ENCODE measurements around the gene ADAMTS16. TPM values are rescaled to one million over a fixed set of nuclear protein-coding genes. Genes with fewer than 3 reads are reported as not detected.

Gene ADAMTS16
- total and polyA plus RNA-seq, 9 of the 15 experiments (the other 6 are each of a cell fraction or from before 2014, with no cell fraction given) = not detected

DNA sequence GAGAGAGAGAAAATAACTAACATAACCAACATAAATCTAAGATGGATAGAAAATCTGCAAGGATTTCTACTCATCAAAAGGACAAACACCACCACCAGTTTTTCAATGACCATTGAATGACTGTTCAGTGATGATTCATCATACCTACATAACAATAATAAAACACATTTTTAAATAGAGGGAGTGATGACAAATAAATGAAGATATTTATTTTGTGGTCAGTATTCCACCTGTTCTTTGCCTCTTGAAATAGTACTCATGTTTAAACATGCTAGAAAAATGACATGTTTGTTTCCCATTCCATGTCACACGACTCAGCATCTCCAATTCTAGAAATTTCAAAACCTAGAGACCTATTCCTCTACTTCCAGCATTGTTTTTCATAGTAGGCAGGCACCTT is 34.6 kb upstream of the ADAMTS16 start (continued):
- TF ChIP-seq, protein P1, sequence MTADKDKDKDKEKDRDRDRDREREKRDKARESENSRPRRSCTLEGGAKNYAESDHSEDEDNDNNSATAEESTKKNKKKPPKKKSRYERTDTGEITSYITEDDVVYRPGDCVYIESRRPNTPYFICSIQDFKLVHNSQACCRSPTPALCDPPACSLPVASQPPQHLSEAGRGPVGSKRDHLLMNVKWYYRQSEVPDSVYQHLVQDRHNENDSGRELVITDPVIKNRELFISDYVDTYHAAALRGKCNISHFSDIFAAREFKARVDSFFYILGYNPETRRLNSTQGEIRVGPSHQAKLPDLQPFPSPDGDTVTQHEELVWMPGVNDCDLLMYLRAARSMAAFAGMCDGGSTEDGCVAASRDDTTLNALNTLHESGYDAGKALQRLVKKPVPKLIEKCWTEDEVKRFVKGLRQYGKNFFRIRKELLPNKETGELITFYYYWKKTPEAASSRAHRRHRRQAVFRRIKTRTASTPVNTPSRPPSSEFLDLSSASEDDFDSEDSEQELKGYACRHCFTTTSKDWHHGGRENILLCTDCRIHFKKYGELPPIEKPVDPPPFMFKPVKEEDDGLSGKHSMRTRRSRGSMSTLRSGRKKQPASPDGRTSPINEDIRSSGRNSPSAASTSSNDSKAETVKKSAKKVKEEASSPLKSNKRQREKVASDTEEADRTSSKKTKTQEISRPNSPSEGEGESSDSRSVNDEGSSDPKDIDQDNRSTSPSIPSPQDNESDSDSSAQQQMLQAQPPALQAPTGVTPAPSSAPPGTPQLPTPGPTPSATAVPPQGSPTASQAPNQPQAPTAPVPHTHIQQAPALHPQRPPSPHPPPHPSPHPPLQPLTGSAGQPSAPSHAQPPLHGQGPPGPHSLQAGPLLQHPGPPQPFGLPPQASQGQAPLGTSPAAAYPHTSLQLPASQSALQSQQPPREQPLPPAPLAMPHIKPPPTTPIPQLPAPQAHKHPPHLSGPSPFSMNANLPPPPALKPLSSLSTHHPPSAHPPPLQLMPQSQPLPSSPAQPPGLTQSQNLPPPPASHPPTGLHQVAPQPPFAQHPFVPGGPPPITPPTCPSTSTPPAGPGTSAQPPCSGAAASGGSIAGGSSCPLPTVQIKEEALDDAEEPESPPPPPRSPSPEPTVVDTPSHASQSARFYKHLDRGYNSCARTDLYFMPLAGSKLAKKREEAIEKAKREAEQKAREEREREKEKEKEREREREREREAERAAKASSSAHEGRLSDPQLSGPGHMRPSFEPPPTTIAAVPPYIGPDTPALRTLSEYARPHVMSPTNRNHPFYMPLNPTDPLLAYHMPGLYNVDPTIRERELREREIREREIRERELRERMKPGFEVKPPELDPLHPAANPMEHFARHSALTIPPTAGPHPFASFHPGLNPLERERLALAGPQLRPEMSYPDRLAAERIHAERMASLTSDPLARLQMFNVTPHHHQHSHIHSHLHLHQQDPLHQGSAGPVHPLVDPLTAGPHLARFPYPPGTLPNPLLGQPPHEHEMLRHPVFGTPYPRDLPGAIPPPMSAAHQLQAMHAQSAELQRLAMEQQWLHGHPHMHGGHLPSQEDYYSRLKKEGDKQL (CRISPR knock-in tag; IDR thresholded peaks at IDR 0.05; ENCODE audit: borderline replicate concordance) = no peak
- no peak for TF ChIP-seq MYBL2 (IDR thresholded peaks at IDR 0.05; ENCODE audit: low read depth)
- no peak for TF ChIP-seq MYBL2 (CRISPR knock-in tag; IDR thresholded peaks at IDR 0.05; ENCODE audit: borderline replicate concordance)
- TF ChIP-seq ZBED1 (IDR thresholded peaks at IDR 0.05) = no peak
- no peak for TF ChIP-seq MBD2 (IDR thresholded peaks at IDR 0.05; ENCODE audit: borderline replicate concordance, low read depth)
- no peak for TF ChIP-seq PHTF2 (CRISPR knock-in tag; IDR thresholded peaks at IDR 0.05)

DNA sequence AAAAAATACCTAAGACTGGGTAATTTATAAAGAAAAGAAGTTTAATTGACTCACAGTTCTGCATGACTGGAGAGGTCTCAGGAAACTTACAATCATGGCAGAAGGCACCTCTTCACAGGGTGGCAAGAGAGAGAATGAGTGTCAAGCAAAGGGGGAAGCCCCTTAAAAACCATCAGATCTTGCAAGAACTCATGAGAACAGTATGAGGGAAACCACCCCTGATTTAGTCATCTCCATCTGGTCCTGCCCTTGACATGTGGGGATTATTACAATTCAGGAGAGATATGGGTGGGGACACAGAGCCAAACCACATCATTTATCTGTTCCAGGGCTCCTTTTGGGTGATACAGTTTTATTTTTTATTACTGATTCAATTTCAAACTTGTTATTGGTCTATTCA is 23.2 kb upstream of the ADAMTS16 start:
- no peak overlapping the region for H3K9ac ChIP-seq (ENCODE audit: insufficient read depth in 1 of 2, low read depth in 2 of 2, low read length in 2 of 2)
- TF ChIP-seq FUS (optimal IDR thresholded peaks at IDR 0.05; ENCODE audit: low read depth, low read length) (no peak), THRAP3 (IDR thresholded peaks at IDR 0.05; ENCODE audit: borderline replicate concordance) (no peak), YBX1 (IDR thresholded peaks at IDR 0.05) (no peak)
- no peaks in the 10 kb centered on the region for H3K27me3 ChIP-seq (ENCODE audit: control insufficient read depth in 2 of 2, insufficient read depth in 2 of 2, low read length in 2 of 2)
- no peaks in the 10 kb centered on the region for H3K79me2 ChIP-seq (ENCODE audit: control insufficient read depth, insufficient read depth, low read length)
- FAIRE-seq = no peak
- no peak overlapping the region for H3K4me3 ChIP-seq
- no peaks in the 10 kb centered on the region for H3K9me1 ChIP-seq (ENCODE audit: control insufficient read depth, insufficient read depth, low read length)
- no peaks in the 10 kb centered on the region for H3K36me3 ChIP-seq (ENCODE audit: control insufficient read depth, insufficient read depth, low read length)
- H3K4me1 ChIP-seq (replicated peaks in 1 of 2; ENCODE audit: control insufficient read depth in 2 of 2, insufficient read depth in 2 of 2, low read length in 2 of 2) = no peaks in the 10 kb centered on the region
- no peaks in the 10 kb centered on the region for H3K9me3 ChIP-seq (replicated peaks; ENCODE audit: control insufficient read depth, insufficient read depth, low read depth, low read length)
- H3K27ac ChIP-seq (ENCODE audit: extremely low read depth, low read depth, low read length) = no peak overlapping the region
- no peak overlapping the region for H2AFZ ChIP-seq (ENCODE audit: low read depth, low read length)
- no peaks in the 10 kb centered on the region for H4K20me1 ChIP-seq (replicated peaks; ENCODE audit: control insufficient read depth, insufficient read depth, low read length)
- in situ Hi-C loops (cut with MboI) = no loop called here
- CTCF ChIA-PET (ENCODE audit: low intra/inter-chr PET ratio) = no interaction called here
- no TSS peak for BruUV-seq (replicated peaks)
- POLR2A ChIA-PET = no interaction called here
- ATAC-seq = no peak
- intact Hi-C loops (cut with micrococcal nuclease) = no loop called here
- no peak overlapping the region for H3K4me2 ChIP-seq (ENCODE audit: insufficient read depth, low read length)
- no peak for DNase-seq (ENCODE audit: extremely low read depth in 1 of 4, low spot score in 3 of 4)
